ENCODE results near the gene SVOP.
"Not testable (repeated sequence)": the region's sequence is repeated elsewhere in the genome, so short reads cannot be mapped to it uniquely, and the experiment has no call there.

Gene SVOP

DNA sequence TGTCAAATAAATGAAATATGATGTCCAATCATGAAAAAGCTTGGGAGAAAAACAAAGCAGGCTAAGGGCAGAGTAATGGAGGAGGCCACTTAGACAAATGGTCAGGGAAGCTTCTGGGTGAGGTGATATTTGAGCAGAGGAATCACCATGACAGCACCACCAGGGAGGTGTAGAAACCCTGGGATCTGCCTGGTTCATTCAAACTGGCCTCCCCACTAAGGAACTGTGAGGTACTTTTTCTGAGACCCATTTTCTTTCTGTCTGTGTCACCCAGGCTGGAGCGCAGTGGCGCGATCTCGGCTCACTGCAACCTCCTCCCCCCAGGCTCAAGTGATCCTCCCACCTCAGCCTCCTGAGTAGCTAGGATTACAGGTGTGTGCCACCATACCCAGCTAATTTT is 155.7 kb downstream of the SVOP start:
- no peaks in the 10 kb centered on the region for H3K27me3 ChIP-seq (ENCODE audit: insufficient read depth, low read length)
- no peaks in the 10 kb centered on the region for H3K36me3 ChIP-seq (ENCODE audit: insufficient read depth, low read length)
- H3K27ac ChIP-seq (ENCODE audit: low read depth, low read length), result no peak overlapping the region

DNA sequence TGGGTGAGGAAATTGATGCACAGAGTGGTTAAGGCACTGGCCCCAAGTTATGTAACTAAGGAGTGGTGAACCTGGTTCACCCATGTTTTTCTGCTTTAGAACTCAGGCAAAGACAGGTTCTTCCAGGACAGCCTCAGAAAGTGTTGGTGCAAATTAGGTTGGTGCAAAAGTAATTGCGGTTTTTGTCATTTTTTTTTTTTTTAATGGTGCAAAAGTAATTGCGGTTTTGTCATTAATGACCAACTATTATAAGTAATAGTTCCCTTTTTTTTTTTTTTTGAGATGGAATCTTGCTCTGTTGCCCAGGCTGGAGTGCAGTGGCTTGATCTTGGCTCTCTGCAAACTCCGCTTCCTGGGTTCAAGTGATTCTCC is 158.3 kb downstream of the SVOP start:
- H2AFZ ChIP-seq (ENCODE audit: low read length, unreplicated experiment), result no peak overlapping the region
- no peak overlapping the region for H3K27ac ChIP-seq (ENCODE audit: low read depth, low read length)
- no peaks in the 10 kb centered on the region for H3K27me3 ChIP-seq (ENCODE audit: insufficient read depth, low read length)
- H3K4me3 ChIP-seq (ENCODE audit: low read depth, low read length), result no peak overlapping the region
- H3K36me3 ChIP-seq (ENCODE audit: insufficient read depth, low read length), result no peaks in the 10 kb centered on the region
- peaks cover 13% of the 10 kb centered on the region for H3K4me1 ChIP-seq (ENCODE audit: control insufficient read depth, insufficient read depth, low read length, unreplicated experiment)
- no peaks in the 10 kb centered on the region for H3K79me2 ChIP-seq (ENCODE audit: control insufficient read depth, insufficient read depth, low read length, unreplicated experiment)

More for the DNA sequence above, 155.7 kb downstream of the SVOP start:
- no peak overlapping the region for H2AFZ ChIP-seq (ENCODE audit: low read length, unreplicated experiment)
- no peak overlapping the region for H3K4me3 ChIP-seq (ENCODE audit: low read depth, low read length)
- no peaks in the 10 kb centered on the region for H3K4me1 ChIP-seq (ENCODE audit: control insufficient read depth, insufficient read depth, low read length, unreplicated experiment)
- H3K79me2 ChIP-seq (ENCODE audit: control insufficient read depth, insufficient read depth, low read length, unreplicated experiment), result no peaks in the 10 kb centered on the region

DNA sequence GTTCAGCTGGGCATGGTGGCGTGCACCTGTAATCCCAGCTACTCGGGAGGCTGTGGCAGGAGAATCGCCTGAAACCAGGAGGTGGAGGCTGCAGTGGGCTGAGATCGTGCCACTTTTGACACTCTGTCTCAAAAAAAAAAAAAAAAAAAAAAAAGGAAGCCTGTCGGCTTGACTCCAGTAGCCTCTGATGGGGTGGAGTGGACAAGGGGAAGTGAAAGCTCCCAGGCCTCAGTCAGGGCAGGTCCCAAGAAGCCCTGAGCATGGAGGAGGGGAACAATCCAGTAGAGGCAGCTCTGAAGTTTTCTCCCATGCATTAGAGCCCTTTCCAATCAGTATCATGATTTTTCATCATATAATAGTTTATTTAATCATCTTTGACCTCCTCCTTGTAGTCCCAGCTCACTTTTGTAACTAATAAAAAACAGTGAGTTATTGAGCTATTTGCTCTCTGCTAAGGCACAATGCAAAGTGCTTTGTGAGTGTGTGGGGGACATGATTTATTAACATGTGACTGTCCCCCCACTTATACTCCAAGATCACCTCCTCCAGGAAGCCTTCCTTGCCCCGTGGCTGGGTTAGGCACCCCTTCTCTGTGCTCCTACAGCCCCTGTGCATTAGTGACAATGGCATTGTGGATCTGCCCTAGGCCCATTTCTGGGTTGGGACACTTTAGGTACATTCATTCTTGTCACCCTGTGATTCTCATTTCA is 158.8 kb downstream of the SVOP start:
- no peak overlapping the region for H3K4me3 ChIP-seq (ENCODE audit: low read depth, low read length)
- H3K27ac ChIP-seq (ENCODE audit: low read depth, low read length), result no peak overlapping the region
- H3K4me1 ChIP-seq (ENCODE audit: control insufficient read depth, insufficient read depth, low read length, unreplicated experiment), result peaks cover 13% of the 10 kb centered on the region
- H3K27me3 ChIP-seq (ENCODE audit: insufficient read depth, low read length), result no peaks in the 10 kb centered on the region
- no peak overlapping the region for H2AFZ ChIP-seq (ENCODE audit: low read length, unreplicated experiment)
- peaks cover 3% of the 10 kb centered on the region for H3K79me2 ChIP-seq (ENCODE audit: control insufficient read depth, insufficient read depth, low read length, unreplicated experiment)
- no peaks in the 10 kb centered on the region for H3K36me3 ChIP-seq (ENCODE audit: insufficient read depth, low read length)

DNA sequence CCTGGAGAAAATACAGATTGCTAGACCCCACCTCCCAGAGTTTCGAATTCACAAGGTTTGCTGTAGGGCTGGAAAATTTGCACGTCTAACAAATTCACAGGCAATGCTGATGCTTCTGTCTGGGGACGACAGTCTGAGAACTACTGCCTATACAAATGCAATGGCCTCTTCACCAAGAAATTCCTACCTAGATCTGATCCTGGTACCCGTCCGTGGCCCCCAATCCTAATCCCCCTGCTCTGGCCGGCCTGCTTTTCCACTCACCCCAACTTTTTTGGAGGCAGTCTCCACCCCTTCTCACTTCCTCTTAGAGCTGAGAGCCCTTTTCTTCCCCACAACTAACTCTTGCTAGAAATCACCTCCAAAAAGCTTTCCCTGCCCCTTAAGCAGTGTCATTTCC is 160.4 kb downstream of the SVOP start:
- H3K27ac ChIP-seq (ENCODE audit: low read depth, low read length), result no peak overlapping the region
- H3K36me3 ChIP-seq (ENCODE audit: insufficient read depth, low read length), result peaks cover 5% of the 10 kb centered on the region
- H3K27me3 ChIP-seq (ENCODE audit: insufficient read depth, low read length), result no peaks in the 10 kb centered on the region
- H3K4me1 ChIP-seq (ENCODE audit: control insufficient read depth, insufficient read depth, low read length, unreplicated experiment), result peaks cover 22% of the 10 kb centered on the region
- H3K4me3 ChIP-seq (ENCODE audit: low read depth, low read length), result no peak overlapping the region
- H2AFZ ChIP-seq (ENCODE audit: low read length, unreplicated experiment), result no peak overlapping the region
- peaks cover 19% of the 10 kb centered on the region for H3K79me2 ChIP-seq (ENCODE audit: control insufficient read depth, insufficient read depth, low read length, unreplicated experiment)

DNA sequence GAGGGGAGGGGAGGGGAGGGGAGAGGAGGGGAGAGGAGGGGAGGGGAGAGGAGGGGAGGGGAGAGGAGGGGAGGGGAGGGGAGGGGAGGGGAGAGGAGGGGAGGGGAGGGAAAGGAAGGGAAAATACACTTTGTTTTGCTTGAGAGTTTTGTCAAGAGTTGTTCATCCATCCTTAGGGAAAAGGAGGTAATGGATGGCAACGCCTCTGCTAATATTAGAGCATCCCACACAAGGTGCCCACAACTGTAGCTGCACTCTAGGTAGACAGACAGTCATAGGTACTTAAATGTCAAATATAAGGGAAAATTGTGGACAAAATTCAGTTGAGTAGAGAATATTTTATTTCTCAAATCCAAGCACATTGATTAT is 161.0 kb downstream of the SVOP start:
- Histone ChIP-seq H3K4me3 (ENCODE audit: low read depth, low read length) (no peak overlapping the region), H3K79me2 (ENCODE audit: control insufficient read depth, insufficient read depth, low read length, unreplicated experiment) (peaks cover 24% of the 10 kb centered on the region), H2AFZ (ENCODE audit: low read length, unreplicated experiment) (no peak overlapping the region), H3K27ac (ENCODE audit: low read depth, low read length) (no peak overlapping the region), H3K4me1 (ENCODE audit: control insufficient read depth, insufficient read depth, low read length, unreplicated experiment) (peaks cover 27% of the 10 kb centered on the region), H3K27me3 (ENCODE audit: insufficient read depth, low read length) (no peaks in the 10 kb centered on the region), H3K36me3 (ENCODE audit: insufficient read depth, low read length) (peaks cover 10% of the 10 kb centered on the region)

DNA sequence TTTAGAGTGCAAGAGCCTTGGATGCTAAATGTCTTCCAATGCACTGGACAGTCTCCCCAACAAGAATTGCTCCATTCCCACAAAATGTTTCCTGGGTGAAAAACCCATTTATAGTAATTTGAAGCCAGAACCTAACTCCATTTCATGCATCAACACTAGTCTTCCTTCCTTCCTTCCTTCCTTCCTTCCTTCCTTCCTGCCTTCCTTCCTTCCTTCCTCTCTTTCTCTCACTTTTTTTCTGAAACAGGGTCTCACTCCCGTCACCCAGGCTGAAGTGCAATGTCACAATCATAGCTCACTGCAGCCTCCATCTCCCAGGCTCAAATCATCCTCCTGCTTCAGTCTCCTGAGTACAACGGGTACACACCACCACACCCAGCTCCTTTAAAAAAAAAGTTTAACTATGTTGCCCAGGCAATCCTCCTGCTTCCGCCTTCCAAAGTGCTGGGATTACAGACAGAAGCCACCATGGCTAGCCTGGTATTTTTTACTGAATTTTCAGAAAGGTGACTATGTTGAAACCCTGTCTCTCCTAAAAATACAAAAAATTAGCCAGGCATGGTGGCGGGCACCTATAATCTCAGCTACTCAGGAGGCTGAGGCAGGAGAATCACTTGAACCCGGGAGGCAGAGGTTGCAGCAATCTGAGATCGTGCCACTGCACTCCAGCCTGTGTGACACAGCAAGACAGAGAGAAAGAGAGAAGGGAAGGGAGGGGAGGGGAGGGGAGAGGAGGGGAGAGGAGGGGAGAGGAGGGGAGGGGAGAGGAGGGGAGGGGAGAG is 161.5 kb downstream of the SVOP start:
- Histone ChIP-seq H2AFZ (ENCODE audit: low read length, unreplicated experiment) (peak overlapping the region; percentile 10), H3K4me1 (ENCODE audit: control insufficient read depth, insufficient read depth, low read length, unreplicated experiment) (peaks cover 31% of the 10 kb centered on the region), H3K4me3 (ENCODE audit: low read depth, low read length) (peak overlapping the region; percentile 72; the same call in 1 of the 2 replicates), H3K36me3 (ENCODE audit: insufficient read depth, low read length) (peaks cover 11% of the 10 kb centered on the region), H3K79me2 (ENCODE audit: control insufficient read depth, insufficient read depth, low read length, unreplicated experiment) (peaks cover 24% of the 10 kb centered on the region)
- H3K27ac ChIP-seq (ENCODE audit: low read depth, low read length); H3K27me3 ChIP-seq (ENCODE audit: insufficient read depth, low read length): not testable (repeated sequence)

DNA sequence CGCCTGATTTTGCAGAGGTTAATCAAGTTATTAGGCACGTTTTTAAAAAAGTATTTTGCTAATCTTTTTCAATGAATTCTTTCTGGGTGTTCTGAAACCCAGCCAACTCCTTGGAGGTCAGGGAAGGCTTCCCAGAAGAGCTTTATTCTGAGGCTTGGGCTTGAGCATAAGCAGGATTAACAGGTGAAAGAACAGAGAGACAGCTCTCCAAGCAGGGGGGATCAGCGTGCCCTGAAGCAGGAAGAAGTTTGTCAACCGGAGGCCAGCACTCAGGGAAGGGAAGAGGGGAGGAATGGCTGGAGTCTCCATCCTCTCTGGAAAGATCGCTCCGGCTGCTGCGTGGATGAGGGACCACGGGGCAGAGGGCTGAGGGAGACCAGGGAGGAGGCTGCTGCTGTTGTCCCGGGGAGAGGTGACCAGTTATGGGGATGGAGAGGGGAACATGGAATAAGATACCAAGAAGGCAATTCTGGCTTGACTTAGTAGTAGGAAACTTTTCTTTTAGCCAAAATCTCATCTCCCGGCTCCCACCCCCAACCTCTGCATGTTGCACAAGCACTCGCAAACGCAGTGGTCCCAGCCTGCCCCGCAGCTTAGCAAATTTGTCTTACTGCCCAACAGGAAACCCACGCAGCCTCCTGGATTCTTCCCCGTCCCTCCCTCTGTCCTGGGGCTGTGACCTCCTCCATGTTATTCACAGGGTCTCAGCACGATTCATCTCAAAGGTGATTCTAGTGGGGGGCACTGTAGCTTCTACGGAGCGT is 162.4 kb downstream of the SVOP start:
- peak overlapping the region; percentile 63; the same call in 1 of the 2 replicates for H3K27ac ChIP-seq (ENCODE audit: low read depth, low read length)
- peak overlapping the region; percentile 10 for H2AFZ ChIP-seq (ENCODE audit: low read length, unreplicated experiment)
- peaks cover 29% of the 10 kb centered on the region for H3K79me2 ChIP-seq (ENCODE audit: control insufficient read depth, insufficient read depth, low read length, unreplicated experiment)
- H3K27me3 ChIP-seq (ENCODE audit: insufficient read depth, low read length), result no peaks in the 10 kb centered on the region
- H3K4me3 ChIP-seq (ENCODE audit: low read depth, low read length), result peak overlapping the region; percentile 72
- H3K36me3 ChIP-seq (ENCODE audit: insufficient read depth, low read length), result peaks cover 11% of the 10 kb centered on the region
- peaks cover 39% of the 10 kb centered on the region for H3K4me1 ChIP-seq (ENCODE audit: control insufficient read depth, insufficient read depth, low read length, unreplicated experiment)

Data from ACC112 (cell line).